Prostate gland (tissue), 2 donors: Measurements from ENCODE around the gene KNOP1. TPM values are rescaled to one million over a fixed set of nuclear protein-coding genes. Genes with fewer than 3 reads are reported as not detected.
A peak's percentile ranks its signal among the peaks of the same experiment; 100 is the strongest.
"Not testable (repeated sequence)": the region's sequence is repeated elsewhere in the genome, so short reads cannot be mapped to it uniquely, and the experiment has no call there.

ENCODE experiments used
- DNase-seq: peaks from one replicate; pipeline ENCODE4 v3.0.0-alpha.2; 2019; ENCODE audit warnings: low spot score
- H3K27ac ChIP-seq, 2 donors: fragments of 200-600 bp; sonication (generic); 2 replicates each; pipeline ENCODE4 v1.5.1; 2017 to 2019
- H3K27me3 ChIP-seq: fragments of 200-600 bp; sonication (generic); replicated peaks from 2 replicates; pipeline ENCODE4 v1.5.1; 2019; ENCODE audit not compliant: insufficient read depth
- H3K36me3 ChIP-seq, 2 donors: fragments of 200-600 bp; sonication (generic); 1 replicate in 1 of 2; 2 replicates in 1 of 2; pipeline versions ENCODE4 v1.5.1 to v1.8.1; 2017 to 2019
- H3K4me1 ChIP-seq: fragments of 200-600 bp; sonication (generic); replicated peaks from 2 replicates; pipeline ENCODE4 v1.5.1; 2019
- H3K4me3 ChIP-seq, 2 donors: fragments of 200-600 bp; sonication (generic); 2 replicates each; pipeline ENCODE4 v1.5.1; 2017 to 2019
- H3K9me3 ChIP-seq: fragments of 200-600 bp; sonication (generic); 2 replicates; pipeline ENCODE4 v1.5.1; 2017
- CTCF ChIP-seq, 4 experiments: fragments of 200-600 bp in 2 of 4; fragments of 450-650 bp in 2 of 4; sonication (generic) in 2 of 4; IDR thresholded peaks; 1 replicate in 3 of 4; 2 replicates in 1 of 4; pipeline ENCODE4 v1.5.1; 2016 to 2019; ENCODE audit warnings: antibody characterized with exemption in 4 of 4, mild to moderate bottlenecking in 2 of 4, moderate library complexity in 2 of 4
- POLR2A ChIP-seq: fragments of 450-650 bp; IDR thresholded peaks from one replicate; pipeline ENCODE4 v1.6.1; 2016; ENCODE audit warnings: antibody characterized with exemption, mild to moderate bottlenecking
- POLR2AphosphoS5 ChIP-seq: sonication (generic); formaldehyde crosslinking; IDR thresholded peaks from one replicate; pipeline ENCODE4 v1.6.1; 2017; ENCODE audit warnings: antibody characterized with exemption
- whole genome bisulfite sequencing: methylation state at CpG from one replicate; pipeline ENCODE4 v1.1.5; 2018; 5-methylcytosine and 5-hydroxymethylcytosine counted together
- intact Hi-C: fragments of 100-400 bp; cut with DNase I; formaldehyde crosslinking; loops from one replicate; pipeline ENCODE4 v1.14.2; 2022
- total RNA-seq, 2 donors: library from RNA; depleted of rRNA; stranded (reverse); fragments of >200 nt; gene quantifications; one replicate each; pipeline ENCODE4 v1.1.0, GENCODE V29; 2016

The KNOP1 gene
- total RNA-seq, 2 donors from 2014 or later: 11.2 to 26.6 TPM

DNA sequence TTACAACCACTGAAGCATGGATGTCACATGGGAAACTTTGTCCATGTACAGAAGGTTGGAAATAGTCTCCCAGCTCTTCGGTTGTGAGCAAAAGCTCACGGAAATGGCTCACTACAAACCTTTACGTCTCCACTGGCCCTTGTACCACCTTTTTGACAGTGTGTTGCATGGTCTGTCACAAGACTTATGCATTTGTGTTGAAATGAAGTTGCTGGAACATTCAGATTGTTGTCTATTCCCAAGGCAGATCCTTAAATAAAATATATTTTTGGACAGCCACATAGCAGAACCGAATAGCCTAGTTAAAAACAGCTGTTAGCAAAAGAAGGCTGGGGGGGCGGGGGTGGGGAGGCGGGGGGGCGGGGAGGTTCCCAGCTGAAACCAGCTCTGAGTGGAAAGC is 39.2 kb downstream of the KNOP1 start:
- no peak for TF ChIP-seq POLR2A
- TF ChIP-seq POLR2AphosphoS5: no peak
- no peak for TF ChIP-seq CTCF (IDR thresholded peaks at IDR 0.05)
- no peaks in the 10 kb centered on the region for H3K9me3 ChIP-seq
- peaks cover 0 to 4% of the 10 kb centered on the region in 2 donors for H3K36me3 ChIP-seq
- no peak overlapping the region for H3K27ac ChIP-seq
- no peak for DNase-seq
- H3K27me3 ChIP-seq: no peaks in the 10 kb centered on the region
- H3K4me3 ChIP-seq: no peak overlapping the region
- no peaks in the 10 kb centered on the region for H3K4me1 ChIP-seq
- WGBS: 85% methylated on average over 7 of the region's 7 CpGs
- intact Hi-C loops: no loop called here

- H3K27ac ChIP-seq: no peak overlapping the region
- no peaks in the 10 kb centered on the region for H3K4me1 ChIP-seq
- H3K9me3 ChIP-seq: no peaks in the 10 kb centered on the region
- intact Hi-C loops: no loop called here
- H3K4me3 ChIP-seq: no peak overlapping the region
- 86% methylated on average over 7 of the region's 7 CpGs for WGBS
- no peaks in the 10 kb centered on the region for H3K27me3 ChIP-seq
- DNase-seq: no peak
- peaks cover 0 to 4% of the 10 kb centered on the region in 2 donors for H3K36me3 ChIP-seq
- TF ChIP-seq POLR2AphosphoS5 (no peak), CTCF (IDR thresholded peaks at IDR 0.05) (no peak), POLR2A (no peak)
These were observed 40.6 kb downstream of the KNOP1 start for GRCh38 chr16:19677402-19677801.

- Histone ChIP-seq H3K9me3 (no peaks in the 10 kb centered on the region), H3K27ac (no peak overlapping the region), H3K36me3 (no peaks in the 10 kb centered on the region), H3K4me1 (no peaks in the 10 kb centered on the region), H3K27me3 (no peaks in the 10 kb centered on the region), H3K4me3 (no peak overlapping the region)
- intact Hi-C loops: no loop called here
- no peak for DNase-seq
- TF ChIP-seq CTCF (IDR thresholded peaks at IDR 0.05): no peak
- no peak for TF ChIP-seq POLR2AphosphoS5
- no peak for TF ChIP-seq POLR2A
- 98% methylated on average over 5 of the region's 5 CpGs for WGBS
These were observed 43.5 kb downstream of the KNOP1 start for GRCh38 chr16:19674485-19674884.

- Histone ChIP-seq H3K36me3 (no peaks in the 10 kb centered on the region), H3K27me3 (no peaks in the 10 kb centered on the region), H3K9me3 (no peaks in the 10 kb centered on the region), H3K4me1 (no peaks in the 10 kb centered on the region), H3K27ac (no peak overlapping the region), H3K4me3 (no peak overlapping the region)
- TF ChIP-seq POLR2AphosphoS5 (no peak), CTCF (IDR thresholded peaks at IDR 0.05) (no peak), POLR2A (no peak)
- WGBS: 96% methylated on average over 4 of the region's 4 CpGs
- intact Hi-C loops: no loop called here
- DNase-seq: no peak
These were observed 45.6 kb downstream of the KNOP1 start for GRCh38 chr16:19672378-19672777.

DNA sequence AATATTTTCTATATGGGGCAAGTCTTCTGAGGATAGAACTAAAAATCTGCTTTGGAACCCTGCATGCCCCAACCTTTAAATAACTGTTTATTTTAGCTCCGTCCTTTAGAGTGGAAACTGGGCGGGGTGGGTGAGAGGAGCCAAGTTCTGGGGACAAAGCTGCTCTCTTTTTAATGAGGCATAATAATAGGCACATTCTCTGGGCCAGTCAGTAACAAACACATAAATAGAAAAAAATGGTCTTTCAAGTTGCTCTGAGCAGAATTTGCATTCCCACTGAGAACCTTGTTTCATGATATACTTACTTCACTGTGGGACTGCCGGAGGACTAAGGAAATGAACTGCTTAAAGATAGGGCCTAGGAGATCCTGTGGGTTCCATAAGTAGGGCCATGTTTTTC is 51.5 kb downstream of the KNOP1 start:
- no peak overlapping the region for H3K4me3 ChIP-seq
- DNase-seq: peak; percentile 43
- H3K4me1 ChIP-seq: no peaks in the 10 kb centered on the region
- TF ChIP-seq POLR2A (no peak), CTCF (IDR thresholded peaks at IDR 0.05) (no peak), POLR2AphosphoS5 (peak; percentile 56)
- H3K36me3 ChIP-seq: no peaks in the 10 kb centered on the region
- H3K27me3 ChIP-seq: no peaks in the 10 kb centered on the region
- no peak overlapping the region for H3K27ac ChIP-seq
- intact Hi-C loops: no loop called here
- no peaks in the 10 kb centered on the region for H3K9me3 ChIP-seq
- 17% methylated on average over 3 of the region's 3 CpGs for WGBS

- WGBS: 84% methylated on average over 3 of the region's 3 CpGs
- H3K27me3 ChIP-seq, H3K4me1 ChIP-seq, H3K4me3 ChIP-seq, intact Hi-C loops, DNase-seq, H3K27ac ChIP-seq, H3K9me3 ChIP-seq, H3K36me3 ChIP-seq: not testable (repeated sequence)
These were observed 52.7 kb downstream of the KNOP1 start for GRCh38 chr16:19665313-19665712.
